GM21786 (cell line): Measurements from ENCODE around the gene PLEKHO1.

Source experiments
- ATAC-seq: cut with Tn5 transposase; IDR thresholded peaks from one replicate; pipeline ENCODE4 v1.9.1; 2021; ENCODE audit not compliant: unreplicated experiment

Gene PLEKHO1

DNA sequence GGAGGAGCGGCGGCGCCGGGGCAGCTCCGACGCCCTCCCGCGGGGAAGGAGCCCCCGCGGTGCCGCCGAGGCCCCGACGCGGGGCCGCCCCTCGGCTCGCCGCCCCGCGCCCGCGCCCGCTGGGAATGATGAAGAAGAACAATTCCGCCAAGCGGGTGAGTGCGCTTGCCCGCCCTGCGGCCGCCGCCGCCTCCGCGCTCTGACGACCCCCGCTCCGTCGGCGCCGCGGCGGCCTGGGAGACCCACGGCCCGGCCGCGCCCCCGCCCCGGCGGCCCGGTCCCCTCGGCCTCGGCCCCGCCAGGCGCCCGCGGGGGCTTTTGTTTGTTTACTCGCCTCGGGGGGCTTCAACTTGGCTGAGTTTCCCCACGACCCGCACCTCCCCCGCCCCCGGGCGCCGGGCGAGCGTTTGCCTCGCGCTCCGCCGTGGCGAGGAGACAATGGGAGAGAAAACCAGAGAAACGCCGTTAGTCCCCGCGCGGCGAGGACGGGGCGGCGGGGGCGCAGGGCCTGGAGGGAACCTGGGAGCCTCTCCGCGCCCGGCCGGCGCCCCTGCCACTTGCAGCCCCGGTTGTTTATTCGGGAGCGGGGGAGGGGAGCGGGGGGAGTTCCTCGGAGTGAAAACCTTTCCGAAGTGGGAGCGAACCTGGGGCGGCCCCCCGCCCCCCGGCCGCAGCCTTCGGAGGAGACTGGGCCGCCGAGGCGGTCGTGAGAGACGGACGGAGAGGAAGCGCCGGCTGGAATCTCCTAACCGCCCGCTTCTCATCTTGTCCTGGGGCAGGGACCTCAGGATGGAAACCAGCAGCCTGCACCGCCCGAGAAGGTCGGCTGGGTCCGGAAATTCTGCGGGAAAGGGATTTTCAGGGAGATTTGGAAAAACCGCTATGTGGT, 661 bp downstream of the PLEKHO1 start:
- ATAC-seq, result no peak

DNA sequence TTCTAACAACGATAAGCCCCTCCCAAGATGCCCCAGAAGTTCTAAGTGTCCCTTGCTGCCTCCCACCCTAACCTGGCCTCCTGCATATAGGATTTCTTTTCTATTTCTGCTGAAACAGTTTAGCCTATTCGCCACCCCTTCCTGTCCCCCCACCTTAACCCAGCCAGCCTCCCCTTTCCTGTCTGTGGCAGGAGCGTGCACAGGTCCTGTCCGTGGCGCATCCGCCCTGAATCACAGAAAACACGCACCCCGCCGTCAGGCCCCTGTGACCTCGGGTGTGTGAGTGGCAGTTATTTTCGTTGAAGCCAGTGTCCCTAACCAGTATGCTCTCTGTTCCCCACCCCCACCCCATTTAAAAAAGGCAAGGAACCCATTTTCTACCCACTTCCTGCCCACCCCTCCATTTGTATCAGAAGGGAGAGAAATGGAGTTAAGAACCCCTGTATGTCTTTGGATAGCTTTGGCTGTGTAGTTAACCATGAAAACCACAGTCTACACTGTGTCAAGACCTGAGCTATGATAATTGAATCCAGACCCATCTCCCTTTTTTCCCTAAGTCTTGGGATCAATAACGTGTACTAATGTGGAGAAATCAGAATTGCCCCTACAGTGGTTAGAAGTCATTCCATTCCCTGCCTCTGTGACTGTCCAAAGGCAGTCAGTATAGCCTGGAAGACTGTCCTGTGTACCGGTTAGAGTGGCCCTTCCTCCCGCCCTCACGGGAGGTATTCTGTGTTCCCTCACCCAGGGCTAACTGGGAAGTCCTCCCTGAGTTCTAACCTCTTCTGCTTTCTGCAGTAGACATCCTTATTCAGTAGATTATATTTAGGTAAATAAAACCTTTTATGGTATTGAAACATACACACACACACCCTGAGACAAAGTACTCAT, 1.8 kb downstream of the PLEKHO1 start:
- ATAC-seq, result no peak

DNA sequence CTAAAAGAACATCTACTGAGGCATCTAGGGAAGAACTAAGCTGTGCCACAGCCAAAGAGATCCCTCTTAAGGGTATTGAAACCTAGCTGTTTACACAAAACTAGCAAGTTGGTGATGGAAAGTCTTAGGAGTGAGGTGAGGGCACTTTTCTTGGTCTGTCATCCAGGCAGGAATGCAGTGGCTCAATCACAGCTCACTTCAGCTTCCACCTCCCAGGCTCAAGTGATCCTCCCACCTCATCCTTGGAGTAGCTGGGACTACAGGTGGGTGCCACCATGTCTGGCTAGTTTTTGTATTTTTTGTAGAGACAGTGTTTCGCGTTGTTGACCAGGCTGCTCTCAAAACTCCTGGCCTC, 2.4 kb downstream of the PLEKHO1 start:
- ATAC-seq, result no peak

DNA sequence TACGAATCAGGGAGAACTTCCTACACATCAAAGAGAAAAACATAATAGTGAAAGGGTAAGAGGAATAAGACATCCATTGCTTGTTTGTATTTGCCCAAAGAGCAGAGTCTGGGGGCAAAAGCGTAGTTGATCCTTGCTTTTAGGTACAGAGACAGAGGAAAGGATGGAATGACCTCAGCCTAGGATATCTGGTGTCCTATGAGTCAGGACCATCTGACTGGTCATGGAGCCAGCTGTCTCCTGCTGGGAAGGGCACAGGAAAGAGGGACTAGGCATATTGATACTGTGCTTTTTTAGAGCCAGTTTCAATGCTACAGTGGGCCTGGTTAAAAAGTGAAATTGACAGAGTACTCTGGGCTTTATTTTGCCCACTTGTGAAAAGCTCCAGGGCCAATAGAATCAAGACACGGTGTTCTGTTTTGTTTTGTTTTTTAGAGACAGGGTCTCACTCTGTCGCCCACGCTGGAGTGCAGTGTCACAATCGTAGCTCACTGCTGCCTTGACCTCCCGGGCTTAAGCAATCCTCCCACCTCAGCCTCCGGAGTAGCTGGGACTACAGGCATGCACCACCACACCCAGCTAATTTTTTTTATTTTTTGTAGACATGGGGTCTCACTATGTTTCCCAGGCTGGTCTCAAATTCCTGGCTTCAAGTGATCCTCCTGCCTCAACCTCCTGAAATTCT, 3.2 kb downstream of the PLEKHO1 start:
- no peak for ATAC-seq

DNA sequence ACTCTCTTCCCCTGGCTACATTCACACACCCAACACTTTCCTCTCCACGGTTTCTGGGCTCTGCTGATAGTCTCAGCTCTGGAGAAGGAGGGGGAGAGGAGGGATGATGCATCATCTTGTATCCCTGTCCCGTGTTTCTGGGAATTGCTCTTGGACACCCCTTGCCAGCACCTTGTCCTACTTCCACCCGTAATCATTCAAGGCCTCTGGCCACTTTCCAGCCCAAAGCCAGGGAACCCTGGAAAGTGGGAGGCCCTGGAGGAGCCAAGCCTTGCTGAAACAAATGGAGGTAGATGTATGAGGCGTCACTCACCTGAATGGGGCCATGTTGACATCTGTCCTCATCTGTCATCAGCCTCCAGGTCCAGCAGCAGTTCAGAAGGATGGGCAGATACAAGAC, 4.4 kb downstream of the PLEKHO1 start:
- ATAC-seq, result no peak

DNA sequence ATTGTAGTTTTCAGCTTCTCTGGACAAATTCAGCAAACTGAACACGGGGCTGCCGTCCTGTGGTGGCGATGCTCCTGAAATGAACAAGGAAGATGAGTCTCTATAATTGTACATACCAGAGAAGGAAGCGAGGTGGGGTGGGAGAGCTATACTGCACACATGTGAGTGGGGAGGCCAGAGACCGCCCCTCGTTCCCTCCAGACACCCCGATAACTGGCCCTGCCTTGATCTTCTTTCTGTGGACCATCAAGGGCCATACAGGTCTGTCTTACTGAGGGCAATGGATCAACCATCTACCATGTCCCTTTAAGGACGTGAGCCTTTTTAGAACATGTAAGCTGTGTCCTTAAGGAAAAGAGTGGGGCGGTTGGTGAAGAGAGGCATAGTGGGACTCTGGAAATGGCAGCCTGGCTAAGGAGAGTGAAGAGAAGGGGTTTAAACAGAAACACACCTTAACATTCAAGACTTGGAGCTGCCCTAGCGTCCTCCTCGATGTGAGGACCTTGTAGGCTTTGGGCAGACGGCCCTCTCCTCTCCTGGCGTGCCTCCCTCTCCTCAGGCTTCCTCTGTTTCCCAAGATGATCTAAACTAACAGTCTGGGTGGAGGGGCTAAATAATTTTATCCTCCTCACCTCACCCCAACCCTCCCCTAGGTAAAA, 5.8 kb downstream of the PLEKHO1 start:
- no peak for ATAC-seq

DNA sequence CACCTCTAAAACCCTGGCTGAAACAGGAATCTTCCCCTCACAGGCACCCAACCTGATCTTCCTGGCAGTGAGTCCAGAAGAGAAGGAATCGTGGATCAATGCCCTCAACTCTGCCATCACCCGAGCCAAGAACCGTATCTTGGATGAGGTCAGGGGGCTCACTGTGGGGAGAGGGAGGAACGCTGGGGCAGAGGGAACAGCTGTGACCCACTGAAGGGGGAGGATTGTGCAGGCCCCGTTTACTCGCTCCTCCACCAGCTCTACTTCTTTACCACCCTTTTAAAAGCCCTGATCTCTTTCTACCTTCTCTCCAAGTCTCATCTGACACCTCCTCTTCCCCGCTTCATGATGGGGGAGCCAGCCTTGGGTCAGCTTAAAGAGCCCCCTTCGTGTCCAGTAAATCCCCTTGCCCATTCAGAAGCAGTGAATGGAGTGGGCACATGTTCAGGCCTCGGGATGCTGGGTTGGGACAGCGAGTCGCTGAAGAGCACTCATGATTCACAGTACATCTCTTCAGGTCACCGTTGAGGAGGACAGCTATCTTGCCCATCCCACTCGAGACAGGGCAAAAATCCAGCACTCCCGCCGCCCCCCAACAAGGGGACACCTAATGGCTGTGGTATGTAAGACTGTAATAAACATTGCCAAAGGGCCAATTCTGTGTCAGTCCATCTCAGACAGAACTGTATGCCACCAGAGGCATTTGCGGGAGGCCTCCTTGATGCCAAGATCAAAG, 7.3 kb downstream of the PLEKHO1 start:
- ATAC-seq, result no peak

DNA sequence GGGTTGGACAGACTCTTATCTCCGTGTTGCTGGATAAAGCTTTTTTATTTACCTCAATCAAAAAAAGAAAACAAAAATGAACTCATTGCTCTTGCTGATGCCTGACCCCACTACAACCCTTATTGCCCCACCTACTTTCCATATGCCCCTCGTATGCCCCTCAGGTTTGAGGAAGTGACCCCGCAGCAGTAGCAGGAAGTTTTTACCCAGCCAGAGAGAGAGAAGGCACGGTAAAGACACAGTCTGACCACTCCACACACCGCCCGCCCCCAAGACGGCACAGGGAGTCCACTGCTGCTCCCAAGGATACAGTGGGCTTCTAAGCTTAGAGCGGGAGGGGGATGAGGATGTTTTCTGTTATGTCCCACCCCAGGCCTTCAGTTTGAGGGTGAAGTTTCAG, 9.8 kb downstream of the PLEKHO1 start:
- ATAC-seq, result no peak

DNA sequence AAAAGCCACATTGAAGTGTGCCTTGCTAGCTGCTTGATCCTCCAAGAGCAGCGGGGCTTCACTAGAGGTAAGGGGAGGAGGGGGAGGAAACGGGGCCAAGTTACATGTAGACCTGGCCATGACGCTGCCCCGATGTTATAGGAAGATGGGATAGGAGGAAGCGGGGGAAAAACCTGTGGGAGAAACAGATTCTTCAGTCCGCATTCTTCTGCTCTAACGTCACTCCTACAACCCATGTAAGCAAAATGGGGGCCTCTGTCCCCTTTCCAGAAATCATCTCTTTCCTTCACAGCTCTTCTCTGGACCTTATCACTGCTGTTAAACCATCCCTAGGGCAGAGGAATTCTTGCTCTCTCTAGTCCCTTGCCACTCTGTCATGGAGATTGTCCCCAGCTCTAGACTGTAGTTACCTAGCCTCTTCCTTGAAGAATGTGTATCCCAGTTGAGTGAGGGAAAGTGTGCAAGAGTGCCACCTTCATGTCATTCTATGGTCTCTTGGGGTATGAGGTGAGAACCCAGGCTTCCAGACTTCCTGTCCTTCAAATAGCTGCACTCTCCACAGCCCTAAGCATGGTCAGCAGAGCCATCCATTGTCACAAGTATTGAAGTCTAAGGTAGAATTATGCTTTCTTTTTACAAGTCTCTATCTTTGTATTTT, 11.4 kb downstream of the PLEKHO1 start:
- no peak for ATAC-seq

DNA sequence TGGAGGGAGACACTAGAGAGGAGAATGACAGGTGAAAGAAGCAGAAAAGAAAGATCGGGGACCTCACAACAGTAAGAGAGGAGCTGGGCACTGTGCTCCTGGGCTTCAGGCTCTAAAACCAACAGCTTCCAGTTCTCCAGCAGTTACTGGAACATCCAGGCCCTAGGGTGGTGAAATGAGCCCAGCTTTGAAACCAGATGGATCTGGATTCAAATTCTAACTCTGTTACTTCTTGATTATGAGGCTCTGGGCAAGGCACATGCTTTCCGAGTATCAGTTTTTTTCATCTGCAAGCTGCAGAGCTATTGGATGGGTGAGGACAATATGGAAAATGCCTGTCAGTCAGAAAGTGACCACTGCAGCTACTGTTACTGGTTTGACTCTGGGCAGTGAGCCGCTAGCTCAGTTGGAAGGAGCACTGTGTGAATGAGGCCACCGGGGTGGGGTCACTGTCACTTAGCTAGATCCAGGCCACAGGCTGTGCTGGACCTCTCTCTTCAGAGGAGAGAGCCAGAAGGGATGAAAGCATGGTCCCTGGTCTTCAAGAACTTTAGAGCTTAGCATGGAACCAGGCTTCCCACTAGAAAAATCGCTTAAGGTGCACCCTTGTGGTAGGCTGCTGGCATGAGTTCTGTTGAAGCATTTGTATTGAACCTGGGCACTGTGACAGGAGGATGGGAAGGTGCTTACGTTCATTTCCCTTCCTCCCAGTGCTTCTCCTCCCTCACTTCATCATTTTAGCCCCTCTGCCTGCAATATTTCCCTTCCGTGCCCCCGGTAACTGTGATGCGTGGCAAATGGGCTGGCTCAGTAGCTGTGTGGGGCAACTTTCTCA, 12.2 kb downstream of the PLEKHO1 start:
- no peak for ATAC-seq

DNA sequence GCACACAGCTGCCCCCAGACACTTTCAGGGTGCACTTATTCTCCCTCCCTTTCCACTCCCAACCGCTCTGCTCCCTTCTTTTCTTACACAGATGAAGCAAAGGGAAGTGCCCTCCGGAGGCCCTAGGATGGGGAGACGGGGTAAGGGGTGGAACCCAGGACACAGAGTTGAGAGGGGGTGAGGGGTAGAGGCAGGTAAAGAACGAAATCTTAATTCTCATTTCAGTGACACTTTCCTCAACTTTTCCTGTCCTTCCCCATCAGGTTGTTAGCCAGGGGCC, 12.8 kb downstream of the PLEKHO1 start:
- ATAC-seq, result no peak

DNA sequence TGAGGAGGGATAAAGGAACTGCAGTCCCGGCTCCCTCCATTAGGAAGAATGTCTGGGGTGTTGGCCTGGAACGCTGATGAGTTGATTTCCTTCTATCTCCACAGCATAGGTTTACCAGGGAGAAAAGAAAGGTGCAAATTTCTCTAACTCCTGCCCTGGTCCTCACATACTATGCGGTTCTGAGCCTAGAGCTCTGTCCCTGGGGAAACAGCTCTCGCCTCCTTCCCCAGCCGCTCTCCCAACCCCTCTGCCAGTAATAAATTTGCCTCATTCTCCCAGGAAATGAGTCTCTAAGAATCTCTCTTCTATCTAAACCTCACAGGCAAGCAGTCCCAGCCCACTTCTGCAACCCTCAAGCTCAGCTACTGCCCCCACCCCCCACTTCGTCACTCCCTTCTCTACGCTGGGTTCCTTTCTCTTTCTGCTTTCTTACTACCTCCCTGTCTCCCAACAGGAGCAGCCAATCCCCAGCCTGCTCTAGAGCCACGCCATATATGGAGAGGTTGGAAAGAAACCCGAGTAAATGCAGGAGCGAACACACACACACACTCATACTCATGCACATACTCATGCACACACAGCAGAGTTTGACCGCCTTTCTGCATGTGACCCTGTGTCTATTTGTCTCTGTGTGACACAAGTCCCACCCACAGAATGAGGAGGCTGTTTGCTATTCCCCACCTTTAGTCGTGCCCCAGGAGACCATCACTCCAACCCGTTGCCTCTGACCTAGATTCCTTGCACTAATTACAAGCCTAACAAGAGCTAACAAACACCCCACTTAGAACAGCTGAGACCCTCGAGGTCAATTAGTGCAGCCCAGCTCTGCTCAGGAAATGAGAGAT, 13.4 kb downstream of the PLEKHO1 start:
- peak; percentile 35 for ATAC-seq

DNA sequence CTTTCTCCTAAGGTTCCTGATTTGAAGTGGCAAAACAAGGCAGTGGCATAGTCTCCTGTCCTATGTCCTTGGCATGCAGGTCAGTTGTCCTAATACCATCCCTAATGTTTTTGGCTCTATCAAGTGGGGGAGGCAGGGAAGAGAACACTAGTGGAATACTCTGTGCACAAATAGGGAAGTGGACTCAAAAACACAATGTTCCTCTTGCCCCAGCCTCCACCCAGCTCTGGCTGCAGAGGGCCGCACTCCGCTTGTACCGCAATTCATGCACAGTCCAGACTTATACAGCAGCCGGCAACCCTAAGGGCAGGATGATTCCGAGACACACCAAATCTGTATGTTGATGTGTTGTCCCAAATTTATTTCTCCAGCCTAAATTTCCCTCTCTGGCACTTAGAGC, 14.5 kb downstream of the PLEKHO1 start:
- no peak for ATAC-seq

DNA sequence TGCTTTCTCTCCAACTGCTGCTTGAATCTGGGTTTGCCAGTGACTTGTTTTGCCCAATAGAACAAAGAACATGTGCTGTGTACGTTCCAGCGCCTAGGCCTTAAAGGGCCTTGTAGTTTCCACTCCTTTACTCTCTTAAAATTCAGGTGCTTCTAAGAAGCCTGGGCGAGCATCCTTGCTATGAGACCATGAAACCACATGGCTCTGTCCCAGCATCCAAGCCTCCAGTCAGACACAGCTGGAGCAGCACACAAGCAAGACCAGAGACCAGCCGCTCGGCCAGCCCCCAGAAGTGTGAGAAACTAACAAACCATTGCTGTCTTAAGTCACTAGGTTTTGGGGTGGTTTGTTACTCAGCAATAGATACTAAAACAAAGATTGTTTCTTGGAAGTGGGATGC, 15.1 kb downstream of the PLEKHO1 start:
- no peak for ATAC-seq

DNA sequence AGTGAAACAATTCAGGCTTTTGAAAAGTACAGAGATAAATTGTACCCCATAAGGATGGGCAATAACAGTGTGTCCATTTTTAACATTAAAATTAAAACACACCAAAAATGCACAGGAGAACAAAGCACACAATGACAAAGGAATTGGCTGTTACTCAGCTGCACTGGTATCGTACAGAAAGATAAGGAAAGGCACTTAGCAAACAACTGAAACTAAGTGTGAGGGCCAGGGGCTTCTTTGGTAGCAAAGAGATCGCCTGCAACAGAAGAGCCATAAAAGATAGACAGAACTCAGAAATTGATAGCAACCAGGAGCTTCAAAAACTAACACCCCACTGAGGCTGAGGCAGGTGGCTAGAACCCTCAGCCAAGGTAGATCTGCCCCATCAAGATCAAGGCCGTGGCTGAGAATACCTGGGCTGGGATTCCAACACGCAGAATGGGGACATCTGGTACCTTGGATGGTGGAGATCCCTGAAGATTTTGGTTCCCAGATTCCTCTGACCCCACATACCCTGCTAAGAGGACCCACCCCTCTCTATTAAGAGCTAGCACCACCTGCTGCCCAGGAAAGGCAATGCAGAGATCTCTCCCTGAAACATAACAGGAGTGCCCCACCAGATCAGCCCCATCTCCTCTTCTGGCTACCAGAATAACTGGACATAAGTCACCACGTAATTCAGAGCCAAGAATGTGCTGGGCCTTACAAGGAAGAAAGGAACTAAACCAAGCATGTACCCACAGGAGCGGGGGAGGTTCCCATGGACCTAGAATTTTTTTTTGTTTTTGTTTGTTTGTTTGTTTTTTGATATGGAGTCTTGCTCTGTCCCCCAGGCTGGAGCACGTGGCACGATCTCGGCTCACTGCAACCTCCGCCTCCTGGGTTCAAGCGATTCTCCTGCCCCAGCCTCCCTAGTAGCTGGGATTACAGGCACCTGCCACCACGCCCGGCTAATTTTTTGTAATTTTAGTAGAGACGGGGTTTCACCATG, 16.2 kb downstream of the PLEKHO1 start:
- no peak for ATAC-seq

DNA sequence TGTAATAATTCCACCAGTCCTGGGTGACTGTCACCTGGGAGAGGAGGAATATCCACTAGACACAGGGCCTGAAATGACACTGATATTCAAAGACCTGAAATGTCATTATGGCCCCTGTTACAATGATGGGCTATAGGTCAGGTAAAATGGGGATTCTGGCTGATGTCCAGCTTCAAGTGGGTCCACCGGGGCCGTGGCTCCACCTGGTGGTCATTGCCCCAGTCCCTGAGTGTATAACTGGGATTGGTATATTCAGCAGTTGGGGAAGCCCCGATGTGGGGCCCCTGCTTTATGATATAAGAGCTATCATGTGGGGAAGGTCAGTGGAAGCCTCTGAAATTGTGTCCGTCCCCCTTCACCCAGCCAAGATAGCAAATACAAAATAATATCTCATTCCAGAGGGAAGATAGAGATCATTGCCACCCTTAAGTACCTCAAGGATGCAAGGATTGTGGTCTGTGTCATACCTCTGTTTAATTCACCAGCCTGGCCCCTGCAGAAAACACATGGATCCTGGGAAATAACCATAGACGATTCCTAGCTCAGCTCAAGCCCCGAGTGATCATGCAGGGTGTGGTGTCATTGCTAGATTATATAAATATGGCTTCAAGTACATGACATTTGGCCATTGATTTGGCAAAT, 19.4 kb downstream of the PLEKHO1 start:
- ATAC-seq, result no peak

DNA sequence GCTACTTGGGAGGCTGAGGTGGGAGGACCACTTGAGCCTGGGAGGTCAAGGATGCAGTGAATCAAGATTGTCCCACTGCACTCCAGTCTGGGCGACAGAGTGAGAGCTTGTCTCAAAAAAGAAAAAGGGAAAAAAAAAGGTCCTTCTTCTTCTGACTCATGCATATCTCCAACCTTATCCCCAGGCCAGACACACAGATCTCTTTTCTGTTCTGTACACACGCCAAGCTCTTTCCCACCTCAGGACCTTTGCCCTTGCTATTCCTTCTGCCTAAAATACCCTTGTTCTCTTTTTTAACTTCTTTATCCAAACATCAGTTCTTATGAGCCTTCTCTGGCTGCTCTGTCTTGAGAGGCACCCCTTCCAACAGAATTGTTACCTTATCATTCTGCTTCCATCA, 22.1 kb downstream of the PLEKHO1 start:
- ATAC-seq, result no peak
